K562 (cell line): ENCODE results near the gene DHDH. TPM values are rescaled to one million over a fixed set of nuclear protein-coding genes. Genes with fewer than 3 reads are reported as not detected.

Source experiments
- ARID1B ChIP-seq: fragments of 450-650 bp; IDR thresholded peaks from 2 replicates; pipeline ENCODE4 v1.6.1; 2016; ENCODE audit warnings: antibody characterized with exemption, mild to moderate bottlenecking, inconsistent platforms
- ATF7 ChIP-seq: fragments of 450-650 bp; IDR thresholded peaks from 2 replicates; pipeline ENCODE4 v1.7.1; 2014; ENCODE audit warnings: mild to moderate bottlenecking, moderate library complexity
- CBX1 ChIP-seq: sonication (generic); IDR thresholded peaks from 2 replicates; pipeline ENCODE4 v1.6.1; 2016; ENCODE audit warnings: antibody characterized with exemption, low read depth, mild to moderate bottlenecking
- CBX3 ChIP-seq, 2 experiments: IDR thresholded peaks; 1 replicate in 1 of 2; 2 replicates in 1 of 2; pipeline ENCODE4 v1.6.1; 2012; ENCODE audit warnings: inconsistent platforms in 2 of 2, low read length in 2 of 2, borderline replicate concordance in 1 of 2, control low read depth in 1 of 2
- CTCFL ChIP-seq: IDR thresholded peaks from 2 replicates; pipeline ENCODE4 v1.6.1; 2011; ENCODE audit warnings: borderline replicate concordance, low read depth, mild to moderate bottlenecking, moderate library complexity, low read length; ENCODE audit not compliant: insufficient read depth, poor library complexity, severe bottlenecking
- E2F3 ChIP-seq: fragments of 250-450 bp; sonication (Bioruptor Pico); IDR thresholded peaks from 2 replicates; pipeline ENCODE4 v1.4.0; 2020; ENCODE audit warnings: mild to moderate bottlenecking
- ETS1 ChIP-seq: conservative IDR thresholded peaks from 2 replicates; pipeline ENCODE4 v1.6.1; 2011; ENCODE audit warnings: low read depth, mild to moderate bottlenecking, low read length; ENCODE audit not compliant: control insufficient read depth
- FOXM1 ChIP-seq, 2 experiments: fragments of 450-650 bp in 1 of 2; sonication (generic) in 1 of 2; formaldehyde crosslinking in 1 of 2; IDR thresholded peaks; 2 replicates each; pipeline versions ENCODE4 v1.6.1 to v1.9.0; 2017 to 2022; ENCODE audit warnings: low read depth in 2 of 2, mild to moderate bottlenecking in 2 of 2, missing genetic modification reagents in 1 of 2, moderate library complexity in 1 of 2
- HDGF ChIP-seq: fragments of 450-650 bp; IDR thresholded peaks from 2 replicates; pipeline ENCODE4 v1.6.1; 2016
- polyA plus RNA-seq, 8 experiments: library from polyadenylated mRNA; depleted of rRNA in 4 of 8; stranded (reverse) in 5 of 8; unstranded in 3 of 8; fragments of >200 nt; fragmentation: Nextera tagmentation in 2 of 8; fragmentation: Illumina TruSeq in 1 of 8; extraction: Ambion mirVana in 2 of 8; extraction: Trizol in 1 of 8; gene quantifications; 2 replicates each; pipeline versions ENCODE4 v1.2.1 to v1.2.3, GENCODE V29; 2011 to 2014; ENCODE audit warnings: inconsistent platforms in 1 of 8, missing spikeins in 1 of 8
- total RNA-seq, 7 experiments: library from RNA; depleted of rRNA in 6 of 7; stranded (reverse); fragments of >200 nt in 6 of 7; fragmentation: Illumina TruSeq in 2 of 7; extraction: Trizol in 2 of 7; gene quantifications; 2 replicates each; pipeline versions ENCODE4 v1.2.1 to v1.2.3, GENCODE V29; 2011 to 2021; ENCODE audit warnings: low replicate concordance in 1 of 7
- TF ChIP-seq, protein P1 (sequence below): fragments of 450-650 bp; formaldehyde crosslinking; IDR thresholded peaks from 2 replicates; pipeline ENCODE4 v1.4.0; 2020; ENCODE audit warnings: mild to moderate bottlenecking, moderate library complexity
- TF ChIP-seq, protein P2 (sequence below), 3 experiments: fragments of 200-800 bp in 1 of 3; fragments of 250-450 bp in 1 of 3; fragments of 450-650 bp in 1 of 3; sonication (Bioruptor Pico) in 1 of 3; sonication (Bioruptor generic) in 1 of 3; formaldehyde crosslinking in 1 of 3; IDR thresholded peaks; 2 replicates each; pipeline versions ENCODE4 v1.6.1 to v1.8.0; 2016 to 2022; ENCODE audit warnings: mild to moderate bottlenecking in 2 of 3, missing genetic modification characterization in 2 of 3, missing compliant biosample characterization in 1 of 3, moderate library complexity in 1 of 3
- TF ChIP-seq, protein P3 (sequence below): sonication (generic); IDR thresholded peaks from 2 replicates; pipeline ENCODE4 v1.6.1; 2016
- TF ChIP-seq, protein P4 (sequence below): fragments of 250-450 bp; sonication (Bioruptor Pico); IDR thresholded peaks from 2 replicates; pipeline ENCODE4 v1.5.0; 2022; ENCODE audit warnings: mild to moderate bottlenecking

The DHDH gene
- total and polyA plus RNA-seq, 9 of the 15 experiments (the other 6 are each of a cell fraction or from before 2014, with no cell fraction given) = 0.37 to 1.9 (median 0.87) TPM

- TF ChIP-seq, protein P1, sequence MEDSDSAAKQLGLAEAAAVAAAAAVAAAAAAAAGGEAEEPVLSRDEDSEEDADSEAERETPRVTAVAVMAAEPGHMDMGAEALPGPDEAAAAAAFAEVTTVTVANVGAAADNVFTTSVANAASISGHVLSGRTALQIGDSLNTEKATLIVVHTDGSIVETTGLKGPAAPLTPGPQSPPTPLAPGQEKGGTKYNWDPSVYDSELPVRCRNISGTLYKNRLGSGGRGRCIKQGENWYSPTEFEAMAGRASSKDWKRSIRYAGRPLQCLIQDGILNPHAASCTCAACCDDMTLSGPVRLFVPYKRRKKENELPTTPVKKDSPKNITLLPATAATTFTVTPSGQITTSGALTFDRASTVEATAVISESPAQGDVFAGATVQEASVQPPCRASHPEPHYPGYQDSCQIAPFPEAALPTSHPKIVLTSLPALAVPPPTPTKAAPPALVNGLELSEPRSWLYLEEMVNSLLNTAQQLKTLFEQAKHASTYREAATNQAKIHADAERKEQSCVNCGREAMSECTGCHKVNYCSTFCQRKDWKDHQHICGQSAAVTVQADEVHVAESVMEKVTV (CRISPR knock-in tag) = peak; percentile 94
- TF ChIP-seq HDGF = peak; percentile 18; the same call in 1 of the 2 replicates
- TF ChIP-seq CBX1 = no peak
- TF ChIP-seq E2F3 (CRISPR knock-in tag) = peak; percentile 72; the same call in 1 of the 2 replicates
- TF ChIP-seq, protein P2, sequence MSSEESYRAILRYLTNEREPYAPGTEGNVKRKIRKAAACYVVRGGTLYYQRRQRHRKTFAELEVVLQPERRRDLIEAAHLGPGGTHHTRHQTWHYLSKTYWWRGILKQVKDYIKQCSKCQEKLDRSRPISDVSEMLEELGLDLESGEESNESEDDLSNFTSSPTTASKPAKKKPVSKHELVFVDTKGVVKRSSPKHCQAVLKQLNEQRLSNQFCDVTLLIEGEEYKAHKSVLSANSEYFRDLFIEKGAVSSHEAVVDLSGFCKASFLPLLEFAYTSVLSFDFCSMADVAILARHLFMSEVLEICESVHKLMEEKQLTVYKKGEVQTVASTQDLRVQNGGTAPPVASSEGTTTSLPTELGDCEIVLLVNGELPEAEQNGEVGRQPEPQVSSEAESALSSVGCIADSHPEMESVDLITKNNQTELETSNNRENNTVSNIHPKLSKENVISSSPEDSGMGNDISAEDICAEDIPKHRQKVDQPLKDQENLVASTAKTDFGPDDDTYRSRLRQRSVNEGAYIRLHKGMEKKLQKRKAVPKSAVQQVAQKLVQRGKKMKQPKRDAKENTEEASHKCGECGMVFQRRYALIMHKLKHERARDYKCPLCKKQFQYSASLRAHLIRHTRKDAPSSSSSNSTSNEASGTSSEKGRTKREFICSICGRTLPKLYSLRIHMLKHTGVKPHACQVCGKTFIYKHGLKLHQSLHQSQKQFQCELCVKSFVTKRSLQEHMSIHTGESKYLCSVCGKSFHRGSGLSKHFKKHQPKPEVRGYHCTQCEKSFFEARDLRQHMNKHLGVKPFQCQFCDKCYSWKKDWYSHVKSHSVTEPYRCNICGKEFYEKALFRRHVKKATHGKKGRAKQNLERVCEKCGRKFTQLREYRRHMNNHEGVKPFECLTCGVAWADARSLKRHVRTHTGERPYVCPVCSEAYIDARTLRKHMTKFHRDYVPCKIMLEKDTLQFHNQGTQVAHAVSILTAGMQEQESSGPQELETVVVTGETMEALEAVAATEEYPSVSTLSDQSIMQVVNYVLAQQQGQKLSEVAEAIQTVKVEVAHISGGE (CRISPR knock-in tag; IDR thresholded peaks at IDR 0.05) = peak in 1 of 3 experiments; percentile 79; a peak in 3 of 6 replicates
- TF ChIP-seq, protein P3, sequence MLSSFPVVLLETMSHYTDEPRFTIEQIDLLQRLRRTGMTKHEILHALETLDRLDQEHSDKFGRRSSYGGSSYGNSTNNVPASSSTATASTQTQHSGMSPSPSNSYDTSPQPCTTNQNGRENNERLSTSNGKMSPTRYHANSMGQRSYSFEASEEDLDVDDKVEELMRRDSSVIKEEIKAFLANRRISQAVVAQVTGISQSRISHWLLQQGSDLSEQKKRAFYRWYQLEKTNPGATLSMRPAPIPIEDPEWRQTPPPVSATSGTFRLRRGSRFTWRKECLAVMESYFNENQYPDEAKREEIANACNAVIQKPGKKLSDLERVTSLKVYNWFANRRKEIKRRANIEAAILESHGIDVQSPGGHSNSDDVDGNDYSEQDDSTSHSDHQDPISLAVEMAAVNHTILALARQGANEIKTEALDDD = 0 out of 2 replicates have a peak, but pooled peaks have one; percentile 27
- TF ChIP-seq, protein P4, sequence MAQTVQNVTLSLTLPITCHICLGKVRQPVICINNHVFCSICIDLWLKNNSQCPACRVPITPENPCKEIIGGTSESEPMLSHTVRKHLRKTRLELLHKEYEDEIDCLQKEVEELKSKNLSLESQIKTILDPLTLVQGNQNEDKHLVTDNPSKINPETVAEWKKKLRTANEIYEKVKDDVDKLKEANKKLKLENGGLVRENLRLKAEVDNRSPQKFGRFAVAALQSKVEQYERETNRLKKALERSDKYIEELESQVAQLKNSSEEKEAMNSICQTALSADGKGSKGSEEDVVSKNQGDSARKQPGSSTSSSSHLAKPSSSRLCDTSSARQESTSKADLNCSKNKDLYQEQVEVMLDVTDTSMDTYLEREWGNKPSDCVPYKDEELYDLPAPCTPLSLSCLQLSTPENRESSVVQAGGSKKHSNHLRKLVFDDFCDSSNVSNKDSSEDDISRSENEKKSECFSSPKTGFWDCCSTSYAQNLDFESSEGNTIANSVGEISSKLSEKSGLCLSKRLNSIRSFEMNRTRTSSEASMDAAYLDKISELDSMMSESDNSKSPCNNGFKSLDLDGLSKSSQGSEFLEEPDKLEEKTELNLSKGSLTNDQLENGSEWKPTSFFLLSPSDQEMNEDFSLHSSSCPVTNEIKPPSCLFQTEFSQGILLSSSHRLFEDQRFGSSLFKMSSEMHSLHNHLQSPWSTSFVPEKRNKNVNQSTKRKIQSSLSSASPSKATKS (CRISPR knock-in tag) = no peak
- peak; percentile 53 for TF ChIP-seq CTCFL
- peak; percentile 30; the same call in 1 of the 2 replicates for TF ChIP-seq FOXM1 (IDR thresholded peaks at IDR 0.05; ENCODE audit: low read depth)
- no peak for TF ChIP-seq FOXM1 (CRISPR knock-in tag; IDR thresholded peaks at IDR 0.05; ENCODE audit: low read depth)
- peak; percentile 90 for TF ChIP-seq ATF7
- TF ChIP-seq ARID1B = peak; percentile 32; the same call in 1 of the 2 replicates
- TF ChIP-seq ETS1 = peak; percentile 84; the same call in 1 of the 2 replicates
- TF ChIP-seq CBX3 (IDR thresholded peaks at IDR 0.05; ENCODE audit: borderline replicate concordance in 1 of 2, low read length in 2 of 2) = 0 out of 3 replicates have a peak, but pooled peaks of 1 of the 2 experiments have one; percentile 52
These were observed 33.6 kb upstream of the DHDH start, which contains the start of gene NUCB1 (continued) for GRCh38 chr19:48899781-48900476.
